Transverse colon (tissue), 4 donors: ENCODE results near the gene RNF17.

Source experiments
- EP300 ChIP-seq: sonication (generic); formaldehyde crosslinking; IDR thresholded peaks from one replicate; pipeline ENCODE4 v1.6.1; 2017; ENCODE audit warnings: antibody characterized with exemption, low read depth
- POLR2A ChIP-seq: fragments of 450-650 bp; IDR thresholded peaks from one replicate; pipeline ENCODE4 v1.6.1; 2016; ENCODE audit warnings: antibody characterized with exemption, mild to moderate bottlenecking, moderate library complexity
- POLR2AphosphoS5 ChIP-seq, 3 donors: sonication (generic); formaldehyde crosslinking; IDR thresholded peaks; one replicate each; pipeline ENCODE4 v1.6.1; 2016; ENCODE audit warnings: antibody characterized with exemption in 3 of 3
- TF ChIP-seq, protein P1 (sequence below), 5 experiments: fragments of 200-600 bp in 3 of 5; fragments of 450-650 bp in 2 of 5; sonication (generic) in 3 of 5; IDR thresholded peaks; 1 replicate in 2 of 5; 2 replicates in 3 of 5; pipeline ENCODE4 v1.5.1; 2016 to 2017; ENCODE audit warnings: antibody characterized with exemption in 5 of 5, inconsistent platforms in 3 of 5, mild to moderate bottlenecking in 2 of 5, moderate library complexity in 1 of 5

DNA sequence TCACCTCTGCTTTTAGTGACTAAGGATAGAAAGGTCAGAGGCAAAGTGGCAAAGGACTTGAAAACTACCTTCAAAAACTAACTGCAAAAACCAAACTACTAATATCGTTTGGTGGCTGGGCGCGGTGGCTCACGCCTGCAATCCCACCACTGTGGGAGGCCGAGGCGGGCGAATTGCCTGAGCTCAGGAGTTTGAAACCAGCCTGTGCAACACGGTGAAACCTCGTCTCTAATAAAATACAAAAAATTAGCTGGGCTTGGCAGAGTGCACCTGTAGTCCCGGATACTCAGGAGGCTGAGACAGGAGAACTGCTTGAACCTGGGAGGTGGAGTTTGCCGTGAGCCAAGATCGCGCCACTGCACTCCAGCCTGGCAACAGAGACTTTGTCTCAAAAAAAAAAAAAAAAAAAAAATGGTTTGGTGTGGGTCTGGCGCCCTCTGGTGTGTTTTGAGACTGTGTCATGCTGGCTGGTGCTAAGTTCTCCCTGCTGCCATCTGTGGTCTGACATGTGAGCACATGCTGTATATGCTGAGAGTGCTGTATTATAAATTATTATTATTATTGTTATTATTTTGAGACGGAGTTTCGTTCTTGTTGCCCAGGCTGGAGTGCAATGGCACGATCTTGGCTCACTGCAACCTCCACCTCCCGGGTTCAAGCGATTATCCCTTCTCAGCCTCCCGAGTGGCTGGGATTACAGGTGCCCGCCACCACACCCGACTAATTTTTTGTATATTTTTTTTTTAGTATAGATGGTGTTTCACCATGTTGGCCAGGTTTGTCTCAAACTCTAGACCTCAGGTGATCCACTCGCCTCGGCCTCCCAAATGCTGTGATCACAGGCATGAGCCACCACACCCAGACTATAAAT is 36.0 kb upstream of the RNF17 start:
- TF ChIP-seq, protein P1, sequence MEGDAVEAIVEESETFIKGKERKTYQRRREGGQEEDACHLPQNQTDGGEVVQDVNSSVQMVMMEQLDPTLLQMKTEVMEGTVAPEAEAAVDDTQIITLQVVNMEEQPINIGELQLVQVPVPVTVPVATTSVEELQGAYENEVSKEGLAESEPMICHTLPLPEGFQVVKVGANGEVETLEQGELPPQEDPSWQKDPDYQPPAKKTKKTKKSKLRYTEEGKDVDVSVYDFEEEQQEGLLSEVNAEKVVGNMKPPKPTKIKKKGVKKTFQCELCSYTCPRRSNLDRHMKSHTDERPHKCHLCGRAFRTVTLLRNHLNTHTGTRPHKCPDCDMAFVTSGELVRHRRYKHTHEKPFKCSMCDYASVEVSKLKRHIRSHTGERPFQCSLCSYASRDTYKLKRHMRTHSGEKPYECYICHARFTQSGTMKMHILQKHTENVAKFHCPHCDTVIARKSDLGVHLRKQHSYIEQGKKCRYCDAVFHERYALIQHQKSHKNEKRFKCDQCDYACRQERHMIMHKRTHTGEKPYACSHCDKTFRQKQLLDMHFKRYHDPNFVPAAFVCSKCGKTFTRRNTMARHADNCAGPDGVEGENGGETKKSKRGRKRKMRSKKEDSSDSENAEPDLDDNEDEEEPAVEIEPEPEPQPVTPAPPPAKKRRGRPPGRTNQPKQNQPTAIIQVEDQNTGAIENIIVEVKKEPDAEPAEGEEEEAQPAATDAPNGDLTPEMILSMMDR (IDR thresholded peaks at IDR 0.05) = peak; percentile 54 to 90 (median 76)
- no peak for TF ChIP-seq EP300
- no peak for TF ChIP-seq POLR2AphosphoS5 (IDR thresholded peaks at IDR 0.05)
- no peak for TF ChIP-seq POLR2A
